Right lung (tissue), 5 donors: ENCODE results near the gene HIVEP2. TPM values are rescaled to one million over a fixed set of nuclear protein-coding genes. Genes with fewer than 3 reads are reported as not detected.

ENCODE experiments used
- DNase-seq, 2 donors: peaks; one replicate each; pipeline ENCODE4 v3.0.0-alpha.2; 2013
- polyA plus RNA-seq, 5 donors: library from polyadenylated mRNA; unstranded; fragments of 120-200 nt; gene quantifications; one replicate each; pipeline versions ENCODE4 v1.2.1 to v1.2.3, GENCODE V29; 2013; ENCODE audit warnings: inconsistent platforms in 1 of 5, low replicate concordance in 1 of 5; ENCODE audit not compliant: insufficient read length in 5 of 5, insufficient read depth in 1 of 5

Gene HIVEP2
- polyA plus RNA-seq, 5 donors, result 8.4 to 14.1 (median 12.1) TPM

DNA sequence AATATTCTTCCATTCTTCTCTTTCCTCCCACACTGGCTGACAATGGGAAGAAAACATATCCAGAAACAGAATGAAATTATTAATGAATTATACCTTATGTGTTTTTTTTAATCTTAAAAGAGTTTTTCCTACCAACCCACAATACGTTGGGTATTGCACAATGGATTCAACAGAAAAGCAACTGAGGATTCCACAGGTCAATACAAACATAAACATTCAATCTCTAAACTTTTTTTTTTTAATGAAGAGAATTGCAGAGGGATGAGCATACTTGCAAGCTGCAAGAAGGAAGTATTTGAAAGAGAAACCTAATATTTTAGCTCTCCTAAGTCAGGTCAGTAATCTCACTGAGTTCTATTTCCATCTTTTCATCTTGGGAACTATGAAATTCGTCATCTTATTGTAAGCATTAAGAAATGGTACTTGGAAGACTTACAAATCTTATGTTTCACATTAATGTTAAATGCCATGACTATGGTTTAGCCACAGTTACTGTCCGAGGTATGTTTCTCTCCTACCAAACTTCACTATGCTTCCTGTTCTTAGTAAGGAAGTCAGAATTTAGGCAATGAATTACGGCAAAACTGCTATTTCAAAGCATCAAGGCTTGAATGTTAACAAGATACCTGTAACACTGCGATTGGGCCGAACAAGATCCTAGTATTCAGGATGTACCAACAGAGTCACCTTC lies 100.8 kb downstream of the HIVEP2 start:
- no peak for DNase-seq

DNA sequence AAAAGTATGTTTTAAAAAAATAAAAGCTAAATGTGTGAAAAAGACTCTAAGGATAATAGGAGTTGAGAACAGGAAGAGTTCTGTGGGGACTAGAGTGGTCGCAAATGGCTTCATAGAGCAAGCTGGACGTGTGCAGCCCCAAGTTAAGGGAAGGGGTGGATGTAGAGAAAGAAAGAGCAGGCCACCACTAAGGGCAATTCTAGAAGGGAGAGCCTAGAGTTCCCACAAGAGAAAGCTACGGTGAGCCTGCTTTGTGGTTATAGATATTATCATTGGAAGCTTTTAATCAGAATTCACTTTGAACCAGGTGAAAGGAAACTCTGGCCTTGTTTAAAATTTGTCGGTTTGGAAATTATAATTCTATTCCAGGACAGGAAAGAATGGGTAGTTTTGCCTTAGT lies 101.6 kb downstream of the HIVEP2 start:
- no peak for DNase-seq

DNA sequence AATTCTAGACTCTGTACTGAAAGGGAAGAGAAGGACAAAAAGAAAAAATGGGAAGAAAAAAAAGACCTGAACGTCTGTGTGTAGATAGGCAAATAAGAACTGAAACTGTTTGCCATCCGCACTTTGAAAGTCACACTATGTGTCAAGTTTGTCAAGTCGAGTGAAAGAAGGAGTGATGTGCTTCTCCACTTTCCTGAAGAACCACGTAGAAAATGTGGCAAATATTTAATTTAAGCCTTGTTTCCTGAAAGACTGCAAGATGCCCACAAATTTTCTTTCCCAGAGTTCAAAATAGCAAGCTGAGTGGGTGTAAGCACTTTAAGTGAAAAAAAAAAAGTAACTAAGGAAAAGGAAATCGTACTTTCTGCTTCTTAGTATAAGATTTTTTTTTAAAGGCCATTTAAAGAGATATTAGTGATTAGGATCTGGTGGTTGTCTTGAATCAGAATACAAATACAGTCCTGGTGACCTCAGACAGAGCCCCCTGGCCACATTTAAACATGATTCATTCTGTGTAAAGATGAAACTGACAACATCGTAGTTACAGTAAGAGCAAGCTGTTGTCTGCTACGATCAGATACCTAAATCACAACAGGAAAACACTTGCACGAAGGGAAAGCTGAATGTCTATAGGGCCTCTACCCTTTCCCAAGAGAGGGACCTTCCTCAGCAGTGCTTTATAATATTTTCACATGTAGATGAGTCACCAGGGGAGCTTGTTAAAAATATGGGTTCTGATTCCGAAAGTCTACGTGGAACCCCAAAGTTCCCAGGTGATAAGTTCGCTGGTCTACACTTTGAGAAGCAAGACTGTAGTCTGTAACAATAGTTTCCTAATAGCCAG lies 102.3 kb downstream of the HIVEP2 start:
- DNase-seq, result no peak

DNA sequence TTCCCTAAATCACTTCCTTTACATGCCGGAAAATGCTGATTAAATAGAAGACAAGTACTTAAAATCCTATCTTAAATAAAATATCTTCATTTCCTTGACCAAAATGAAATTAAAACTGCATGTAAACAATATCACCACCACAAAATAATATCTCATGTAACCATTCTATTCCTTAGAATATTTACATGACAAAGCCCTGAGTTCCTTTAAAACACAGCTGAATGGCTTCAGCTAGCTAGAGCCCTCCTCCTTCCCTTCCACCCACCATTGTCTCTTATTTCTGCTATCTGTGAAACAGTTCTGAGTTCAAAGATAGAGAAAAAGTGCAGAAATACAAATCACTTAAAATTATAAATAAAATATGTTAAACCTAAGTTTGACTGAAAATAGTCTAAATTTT lies 103.1 kb downstream of the HIVEP2 start:
- no peak for DNase-seq

DNA sequence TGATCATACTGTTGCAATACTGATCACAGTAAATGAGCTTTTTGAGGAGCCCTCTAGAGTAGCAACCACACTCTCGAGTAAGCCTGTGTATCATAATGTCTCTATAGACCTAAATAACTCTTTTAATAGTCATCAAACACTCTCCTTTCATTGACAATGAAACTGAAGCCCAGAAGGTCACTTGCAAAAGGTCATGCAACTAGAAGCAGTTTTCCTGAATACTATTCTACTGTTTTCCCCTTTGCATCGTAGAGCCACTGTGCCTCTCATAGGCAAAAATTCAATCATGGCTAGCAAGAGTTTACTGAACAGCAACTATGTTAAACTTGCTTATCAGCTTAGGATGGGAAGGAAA lies 105.3 kb downstream of the HIVEP2 start:
- DNase-seq, result no peak

DNA sequence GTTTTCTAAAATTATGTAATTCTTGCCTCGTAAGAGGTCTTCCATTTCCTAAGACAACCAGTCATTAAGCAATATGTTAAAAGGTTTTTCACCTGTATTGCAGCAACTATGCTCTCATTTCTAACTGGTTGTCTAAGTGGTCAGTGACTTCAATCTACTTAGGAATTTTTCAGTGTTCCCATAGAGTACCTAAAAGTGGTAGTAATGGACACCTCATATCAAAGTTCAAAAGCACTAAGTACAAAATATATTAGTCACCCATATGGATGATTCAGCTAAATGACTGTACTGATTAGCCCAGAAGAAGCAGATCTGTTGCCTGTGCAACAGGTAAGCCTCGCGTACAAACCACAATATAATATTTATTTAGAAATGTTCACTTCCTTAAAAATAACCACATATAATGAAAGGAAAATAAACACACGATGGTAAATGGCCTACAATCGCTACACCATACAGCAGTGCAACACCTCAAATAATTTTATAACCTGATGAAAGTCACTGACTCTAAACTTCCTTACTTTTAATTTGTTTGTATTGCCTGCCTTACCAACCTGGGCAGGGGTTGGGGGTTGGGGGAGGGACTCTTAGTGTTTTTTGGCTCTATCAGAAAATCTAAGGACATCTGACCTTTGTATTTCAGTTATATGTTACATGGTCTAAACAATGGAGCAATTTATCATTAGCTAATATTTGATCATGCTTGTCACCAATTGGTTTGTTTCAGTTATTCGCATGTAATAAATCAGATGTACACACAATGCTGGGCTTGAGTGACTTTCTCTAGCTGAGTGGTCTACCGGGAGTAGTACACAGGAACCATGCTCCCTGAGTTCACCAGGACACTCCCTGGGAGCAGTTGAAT lies 105.9 kb downstream of the HIVEP2 start:
- no peak for DNase-seq

DNA sequence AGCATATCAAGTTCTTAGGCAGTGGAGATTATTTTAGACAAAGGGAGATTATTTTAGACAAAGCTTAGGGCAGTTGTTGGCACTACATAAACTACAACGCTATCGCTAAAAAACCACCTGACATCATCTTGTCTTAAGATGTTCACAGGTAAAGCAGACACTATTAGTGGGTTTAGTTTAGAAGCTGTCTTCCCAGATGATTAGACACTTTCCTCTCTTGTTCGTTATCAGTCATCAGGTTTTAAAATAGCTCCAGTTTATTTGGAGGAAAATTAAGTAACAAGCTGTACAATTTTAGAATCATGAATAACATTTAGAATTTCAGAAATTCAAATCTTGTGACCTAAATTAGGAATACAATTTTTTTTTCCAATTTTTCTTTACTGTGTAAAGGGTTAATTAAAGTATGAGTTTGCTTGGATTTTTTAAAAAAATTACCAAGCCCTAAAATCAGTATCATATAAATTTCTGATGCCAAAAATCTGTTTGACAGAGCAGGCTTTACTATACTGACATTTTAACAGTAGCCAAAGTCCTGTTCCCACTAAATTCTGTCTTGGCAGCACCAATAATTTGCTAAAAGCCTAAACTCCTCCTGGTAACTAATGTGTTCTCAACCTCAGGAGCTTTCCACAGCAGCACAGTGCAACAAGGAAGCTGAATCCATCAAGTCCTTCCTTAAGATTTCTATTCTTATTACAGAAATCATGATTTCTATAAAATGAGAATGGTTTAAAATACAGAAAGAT lies 109.0 kb downstream of the HIVEP2 start:
- DNase-seq, result no peak

DNA sequence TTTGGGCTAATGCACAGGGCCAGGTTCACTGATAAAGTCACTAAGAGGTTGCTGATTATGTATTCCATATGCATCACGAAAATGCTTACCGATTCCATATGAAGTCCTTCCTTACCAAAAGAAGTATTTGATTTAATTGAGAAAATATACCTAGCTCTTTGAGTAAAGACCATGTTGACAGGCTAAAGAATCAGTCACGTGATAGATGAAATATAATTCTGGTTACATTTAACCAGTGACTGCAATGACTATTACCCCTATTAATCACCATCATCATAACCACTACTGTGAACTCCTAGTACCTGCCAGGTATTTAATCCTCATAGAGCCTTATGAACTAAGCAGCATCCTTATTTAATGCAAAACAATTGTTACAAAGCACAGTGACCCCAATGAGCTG lies 110.1 kb downstream of the HIVEP2 start:
- DNase-seq, result no peak

DNA sequence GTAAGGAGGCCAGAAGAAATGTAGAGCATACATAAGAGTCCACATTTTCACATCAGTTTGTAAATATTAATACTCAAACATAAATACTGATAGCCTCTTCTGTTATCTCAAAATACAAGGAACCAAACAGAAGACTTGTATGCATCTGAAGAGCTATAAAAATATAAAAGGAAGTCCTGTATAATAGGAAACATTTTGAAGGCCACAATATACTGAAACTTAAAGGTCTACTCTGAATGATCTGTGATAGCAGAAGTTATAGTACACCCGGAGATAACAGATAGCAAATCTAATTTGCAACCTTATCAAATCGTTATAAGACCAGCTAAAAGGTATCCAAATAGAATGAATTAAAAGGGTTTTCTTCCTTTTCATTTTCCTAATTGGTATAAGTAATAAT lies 111.2 kb downstream of the HIVEP2 start:
- no peak for DNase-seq

DNA sequence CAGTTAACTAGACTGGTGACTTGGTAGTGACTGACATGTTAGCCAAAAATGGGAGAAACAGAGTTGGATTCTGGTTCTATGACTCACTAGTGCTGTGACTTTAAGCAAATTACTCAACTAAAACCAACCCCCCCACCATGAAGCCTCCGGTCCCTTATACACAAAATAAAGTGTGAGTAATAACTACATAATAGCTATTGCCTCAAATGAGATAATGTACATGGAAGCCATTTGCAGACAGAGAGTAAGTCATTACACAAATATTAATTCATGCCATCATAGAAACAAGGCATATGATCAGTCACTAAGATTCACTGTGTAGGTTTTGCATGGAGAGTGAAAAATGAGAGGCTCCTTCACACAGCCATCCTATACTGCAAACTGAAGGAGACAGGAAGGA lies 111.9 kb downstream of the HIVEP2 start:
- DNase-seq, result no peak

DNA sequence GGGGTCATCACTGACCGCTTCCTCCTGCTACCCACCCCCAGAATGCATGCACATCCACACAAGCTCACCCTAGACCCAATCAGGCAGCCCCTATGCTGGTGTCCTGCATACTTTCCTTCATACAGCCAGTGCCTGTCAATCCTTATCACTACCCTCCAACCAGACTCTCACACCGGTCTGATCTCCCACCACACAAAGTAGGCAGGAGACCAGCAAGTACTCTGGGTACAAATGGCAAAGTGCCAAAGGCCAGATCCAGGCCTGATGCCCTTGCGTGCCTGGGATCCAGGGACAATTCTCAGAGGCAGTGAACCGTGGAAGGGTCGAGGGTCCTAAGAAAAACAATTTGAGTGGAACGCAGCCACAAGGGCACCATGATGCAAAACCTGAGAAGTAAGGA lies 114.2 kb downstream of the HIVEP2 start:
- no peak for DNase-seq

DNA sequence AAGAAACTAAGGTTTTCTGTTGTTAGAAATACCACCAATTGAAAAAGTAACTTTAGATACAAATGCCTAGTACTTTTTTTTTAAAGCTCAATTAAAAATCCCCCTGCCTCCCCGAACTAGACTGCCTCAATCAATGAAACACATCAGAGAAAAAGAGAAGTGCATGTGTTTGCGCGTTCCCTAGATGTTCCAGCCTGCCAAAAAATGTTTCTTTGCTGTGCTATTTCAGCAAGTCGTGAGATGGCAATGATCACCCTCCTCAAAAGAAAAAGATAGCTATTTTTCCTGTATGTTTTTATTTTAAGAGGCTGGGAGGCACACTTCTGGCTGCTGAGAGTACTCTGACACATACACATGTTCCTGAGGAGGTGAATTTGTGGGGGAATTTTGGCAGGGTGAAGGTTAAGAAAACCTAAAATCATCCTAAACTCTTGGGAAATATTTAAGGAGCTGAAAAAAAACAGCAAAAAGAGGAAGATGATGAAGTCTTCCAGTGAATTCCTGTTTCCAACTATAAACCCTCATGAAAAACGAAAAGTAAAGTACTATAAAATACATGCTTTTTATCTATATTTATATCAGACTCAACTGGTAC lies 114.8 kb downstream of the HIVEP2 start:
- no peak for DNase-seq

DNA sequence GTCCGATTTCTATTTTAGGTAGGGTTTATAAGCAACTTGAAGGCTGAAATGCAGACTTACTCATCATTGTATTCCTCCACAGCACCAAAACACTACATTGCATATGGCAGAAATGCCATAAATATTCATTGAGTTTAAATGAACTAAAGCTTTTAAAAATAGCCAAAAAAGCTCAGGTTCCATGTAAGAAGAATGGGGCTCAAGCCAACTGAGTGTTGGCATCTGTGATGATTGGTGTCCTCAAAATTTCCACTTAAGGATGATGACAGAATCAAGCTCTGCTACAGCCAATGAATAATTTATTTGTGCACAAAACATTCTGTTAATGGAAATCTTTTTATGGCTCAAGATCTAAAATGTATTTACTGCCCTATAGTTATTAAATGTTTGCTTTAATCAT lies 115.4 kb downstream of the HIVEP2 start:
- DNase-seq, result no peak

DNA sequence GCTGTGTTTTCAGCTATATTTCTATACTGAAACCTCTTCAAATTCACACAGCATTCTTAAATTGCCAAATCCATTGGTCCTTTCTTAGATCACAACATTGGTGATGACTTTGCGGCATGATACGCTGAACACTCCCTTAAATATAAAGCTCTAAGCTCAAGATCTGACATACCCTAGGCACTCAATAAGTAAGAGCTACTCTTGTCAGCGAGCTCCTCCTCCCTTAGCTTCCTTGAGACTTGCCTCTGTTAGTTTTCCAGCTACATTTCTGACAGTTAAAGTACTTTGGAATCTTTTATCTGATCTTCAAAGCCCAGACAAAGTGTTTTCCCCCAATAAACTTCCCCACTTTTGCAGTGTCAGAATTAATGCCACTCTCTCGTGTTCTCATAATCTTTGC lies 117.0 kb downstream of the HIVEP2 start:
- DNase-seq, result no peak

DNA sequence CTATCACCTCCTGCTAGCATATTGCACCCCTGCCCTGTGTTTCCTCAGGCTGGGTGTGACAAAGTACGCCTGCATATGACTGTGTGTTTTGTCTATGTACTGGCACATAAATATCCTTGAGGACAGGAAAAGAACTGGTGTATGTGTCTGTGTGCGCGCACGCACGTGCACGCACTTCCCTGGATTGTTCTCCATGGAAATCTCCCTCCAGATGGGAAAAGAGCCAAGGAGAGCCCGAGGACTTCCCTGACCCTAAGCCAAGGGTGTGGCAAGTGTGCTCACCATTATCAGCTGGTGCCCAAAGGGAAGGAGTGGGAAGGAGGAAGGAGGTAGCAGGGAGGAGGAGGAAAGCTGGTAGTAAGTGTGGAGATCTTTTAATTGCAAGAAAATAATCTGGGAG lies 117.6 kb downstream of the HIVEP2 start:
- no peak for DNase-seq

DNA sequence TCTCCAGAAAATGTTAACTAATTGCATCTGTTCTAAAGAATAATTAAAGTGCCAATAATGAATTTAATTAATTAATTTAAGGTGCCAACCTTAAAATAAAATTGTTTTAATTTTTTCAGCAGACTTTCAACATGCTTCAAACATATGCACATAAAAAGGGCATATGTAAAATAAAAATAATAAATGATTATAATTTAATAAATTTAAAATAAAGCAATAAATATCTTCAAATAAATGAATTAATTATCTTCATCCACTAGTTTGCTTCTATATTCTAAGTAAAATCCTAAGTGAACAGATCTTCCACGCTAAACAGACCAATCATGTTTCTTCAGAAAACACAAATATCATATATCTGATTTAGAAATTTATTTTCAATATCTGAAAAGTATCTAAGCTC lies 119.2 kb downstream of the HIVEP2 start:
- DNase-seq, result no peak

DNA sequence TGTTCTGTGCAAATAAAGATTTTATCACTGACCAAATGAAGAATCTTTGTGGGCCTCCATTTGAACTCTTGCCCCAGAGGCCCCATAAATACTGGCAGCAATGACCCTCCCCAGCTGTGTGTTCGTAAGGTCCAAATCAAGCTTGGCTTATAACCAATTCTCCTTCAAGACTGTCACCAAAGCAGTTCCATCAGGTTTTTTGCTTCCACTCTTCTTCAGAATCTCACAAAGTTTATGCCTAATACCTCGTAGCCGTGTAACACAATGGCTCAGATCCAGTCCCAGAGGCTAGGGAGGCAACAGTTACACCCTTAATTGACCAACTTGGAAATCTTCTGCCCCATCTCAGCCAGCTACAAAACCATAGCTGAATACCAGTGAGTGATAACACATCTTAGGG lies 120.5 kb downstream of the HIVEP2 start:
- DNase-seq, result peak in 1 of 2 donors; percentile 67

DNA sequence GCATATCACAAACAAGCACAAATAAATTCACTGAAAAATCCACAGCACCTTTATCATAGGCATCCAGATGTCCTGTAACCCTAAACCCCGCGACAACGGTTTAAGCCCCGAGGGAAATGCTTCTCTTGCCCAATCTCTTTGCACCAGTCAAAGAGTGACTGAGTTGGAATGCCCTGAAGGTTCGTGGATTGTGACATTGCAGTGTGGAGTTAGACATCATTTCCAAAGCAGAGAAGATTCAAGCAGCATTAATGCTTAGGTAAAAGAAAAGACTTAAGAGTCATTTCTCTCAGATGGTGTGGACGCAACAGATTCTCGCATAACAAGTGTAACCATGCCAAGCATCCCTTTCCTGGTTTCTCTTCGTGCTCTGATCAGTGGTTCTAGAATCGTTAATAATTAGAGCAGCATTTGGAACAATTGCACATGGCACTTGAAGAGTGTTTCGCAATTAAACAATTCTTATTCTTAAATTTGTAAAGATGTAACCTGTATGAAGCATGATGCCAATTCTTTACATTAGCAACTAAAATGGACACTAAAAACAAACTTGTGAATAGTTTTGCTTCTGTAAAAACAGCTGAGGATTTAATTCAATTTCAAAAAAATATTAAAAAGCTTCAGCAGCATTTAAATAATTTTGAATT lies 121.6 kb downstream of the HIVEP2 start:
- no peak for DNase-seq

DNA sequence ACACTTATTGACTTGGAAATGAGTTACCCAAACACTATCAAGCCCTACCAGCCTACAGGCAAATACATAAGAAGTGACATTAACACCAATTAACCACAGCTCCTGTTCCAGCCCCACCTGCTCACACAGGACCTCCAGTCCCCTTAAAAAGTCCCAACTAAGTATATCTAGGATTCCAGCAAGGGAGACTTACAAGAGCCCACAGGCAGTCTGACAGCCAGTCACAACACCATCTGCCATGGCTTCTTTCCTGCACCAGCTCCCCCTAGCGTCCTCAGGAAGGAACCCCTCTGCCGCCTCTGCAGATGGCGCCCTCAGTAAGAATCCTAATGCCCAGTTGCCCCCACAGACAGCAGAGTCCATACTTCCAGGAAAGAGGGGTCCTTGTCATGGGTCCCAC lies 122.1 kb downstream of the HIVEP2 start:
- DNase-seq, result no peak

DNA sequence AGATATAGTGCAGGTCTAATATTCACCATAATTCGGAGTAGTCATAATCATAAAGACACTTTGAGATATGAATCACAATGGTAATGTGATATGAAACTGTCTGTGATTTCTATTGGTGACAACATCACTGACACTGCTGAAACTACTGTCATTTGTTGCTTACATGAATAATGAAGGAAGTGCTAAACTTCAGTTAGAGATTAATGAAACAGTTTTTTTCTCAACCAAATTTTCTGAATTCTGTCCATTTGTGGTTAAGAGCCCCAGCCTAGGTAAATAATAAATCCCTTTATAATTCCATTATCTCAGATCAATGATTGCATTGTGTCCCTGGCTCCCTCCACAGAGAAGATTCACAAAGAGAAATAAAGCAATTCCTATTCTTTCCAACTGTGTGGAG lies 122.6 kb downstream of the HIVEP2 start:
- no peak for DNase-seq

DNA sequence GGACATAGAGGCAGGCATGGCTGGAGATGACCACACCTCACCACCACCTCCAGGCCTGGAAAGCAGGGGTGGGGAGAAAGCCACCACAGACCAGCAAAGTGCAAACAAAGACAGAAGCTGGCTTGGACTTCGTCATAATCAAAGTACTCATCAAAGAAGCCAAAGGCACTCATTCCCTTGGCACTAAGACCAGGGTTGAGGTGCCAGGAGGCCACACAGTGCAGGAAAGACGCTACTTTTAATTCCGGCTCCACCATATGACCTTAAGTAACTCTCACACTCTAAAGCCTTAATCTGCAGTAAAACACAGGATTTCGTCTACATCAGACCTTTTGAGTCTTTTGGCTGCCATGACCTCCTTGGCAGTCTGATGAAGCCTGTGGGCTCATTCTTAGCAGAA lies 123.1 kb downstream of the HIVEP2 start:
- no peak for DNase-seq
